Chondrocyte (in vitro differentiated cells): ENCODE measurements around the gene JARID2. TPM values are rescaled to one million over a fixed set of nuclear protein-coding genes. Genes with fewer than 3 reads are reported as not detected.

Source experiments
- DNase-seq: peaks from one replicate; pipeline ENCODE4 v3.0.0; 2021; ENCODE audit warnings: mixed read lengths, low spot score
- H3K27ac Mint-ChIP-seq: one replicate; pipeline ENCODE4 v1.8.0; 2021; ENCODE audit warnings: mild to moderate bottlenecking, moderate library complexity, mixed read lengths; ENCODE audit not compliant: unreplicated experiment
- H3K27me3 Mint-ChIP-seq: 2 replicates; pipeline ENCODE4 v1.8.0; 2021; ENCODE audit warnings: low read depth, mixed read lengths
- H3K36me3 Mint-ChIP-seq: 2 replicates; pipeline ENCODE4 v1.8.0; 2021; ENCODE audit warnings: low read depth, mixed read lengths
- H3K4me1 Mint-ChIP-seq: 2 replicates; pipeline ENCODE4 v1.8.0; 2021; ENCODE audit warnings: low read depth, mild to moderate bottlenecking, mixed read lengths
- H3K4me3 Mint-ChIP-seq: one replicate; pipeline ENCODE4 v1.8.0; 2021; ENCODE audit warnings: mild to moderate bottlenecking, moderate library complexity, mixed read lengths; ENCODE audit not compliant: unreplicated experiment
- H3K9me3 Mint-ChIP-seq: 2 replicates; pipeline ENCODE4 v1.8.0; 2021; ENCODE audit warnings: low read depth, mixed read lengths
- CTCF ChIP-seq: fragments of 200-600 bp; sonication (generic); IDR thresholded peaks from 2 replicates; pipeline ENCODE4 v1.5.0; 2021; ENCODE audit warnings: antibody characterized with exemption, mild to moderate bottlenecking, moderate library complexity
- total RNA-seq: library from RNA; stranded (reverse); gene quantifications from 3 replicates; pipeline ENCODE4 v1.2.1, GENCODE V29; 2021

The JARID2 gene
- total RNA-seq, 1 donor from 2014 or later, result 9.9 TPM

- no peaks in the 10 kb centered on the region for H3K36me3 Mint-ChIP-seq
- H3K27ac Mint-ChIP-seq, result no peak overlapping the region
- peaks cover 48% of the 10 kb centered on the region for H3K4me1 Mint-ChIP-seq
- H3K9me3 Mint-ChIP-seq, result no peaks in the 10 kb centered on the region
- no peak for DNase-seq
- peak; percentile 13 for TF ChIP-seq CTCF
- H3K27me3 Mint-ChIP-seq, result no peaks in the 10 kb centered on the region
- no peak overlapping the region for H3K4me3 Mint-ChIP-seq
Measured at GRCh38 chr6:15327271-15327670, 81.4 kb downstream of the JARID2 start.

- no peak for TF ChIP-seq CTCF
- peaks cover 35% of the 10 kb centered on the region for H3K4me1 Mint-ChIP-seq
- H3K4me3 Mint-ChIP-seq, result no peak overlapping the region
- no peaks in the 10 kb centered on the region for H3K9me3 Mint-ChIP-seq
- H3K27ac Mint-ChIP-seq, result peak overlapping the region; percentile 66
- no peak for DNase-seq
- no peaks in the 10 kb centered on the region for H3K36me3 Mint-ChIP-seq
- H3K27me3 Mint-ChIP-seq, result no peaks in the 10 kb centered on the region
Measured at GRCh38 chr6:15329197-15329671, 83.4 kb downstream of the JARID2 start.

- peak overlapping the region; percentile 66 for H3K27ac Mint-ChIP-seq
- H3K9me3 Mint-ChIP-seq, result no peaks in the 10 kb centered on the region
- peaks cover 35% of the 10 kb centered on the region for H3K4me1 Mint-ChIP-seq
- H3K36me3 Mint-ChIP-seq, result no peaks in the 10 kb centered on the region
- DNase-seq, result no peak
- H3K4me3 Mint-ChIP-seq, result no peak overlapping the region
- TF ChIP-seq CTCF, result no peak
- H3K27me3 Mint-ChIP-seq, result no peaks in the 10 kb centered on the region
Measured at GRCh38 chr6:15330174-15330944, 84.5 kb downstream of the JARID2 start.

- no peak for DNase-seq
- Mint-ChIP-seq H3K4me3 (no peak overlapping the region), H3K9me3 (no peaks in the 10 kb centered on the region), H3K27ac (no peak overlapping the region), H3K27me3 (no peaks in the 10 kb centered on the region), H3K36me3 (no peaks in the 10 kb centered on the region), H3K4me1 (peaks cover 35% of the 10 kb centered on the region)
- no peak for TF ChIP-seq CTCF
Measured at GRCh38 chr6:15331143-15331542, 85.3 kb downstream of the JARID2 start.

GRCh38 chr6:15331629-15332251 is 85.9 kb downstream of the JARID2 start:
- peaks cover 35% of the 10 kb centered on the region for H3K4me1 Mint-ChIP-seq
- no peak for TF ChIP-seq CTCF
- no peak overlapping the region for H3K27ac Mint-ChIP-seq
- DNase-seq, result no peak
- no peaks in the 10 kb centered on the region for H3K9me3 Mint-ChIP-seq
- no peak overlapping the region for H3K4me3 Mint-ChIP-seq
- no peaks in the 10 kb centered on the region for H3K36me3 Mint-ChIP-seq
- no peaks in the 10 kb centered on the region for H3K27me3 Mint-ChIP-seq
